ENCODE data around the gene PLK3. TPM values are rescaled to one million over a fixed set of nuclear protein-coding genes. Genes with fewer than 3 reads are reported as not detected.
A peak's percentile ranks its signal among the peaks of the same experiment; 100 is the strongest.

The PLK3 gene
- polyA plus RNA-seq, 1 donor (not counting 4 experiments of a cell fraction or from before 2014, with no cell fraction given) = 34.0 TPM

DNA sequence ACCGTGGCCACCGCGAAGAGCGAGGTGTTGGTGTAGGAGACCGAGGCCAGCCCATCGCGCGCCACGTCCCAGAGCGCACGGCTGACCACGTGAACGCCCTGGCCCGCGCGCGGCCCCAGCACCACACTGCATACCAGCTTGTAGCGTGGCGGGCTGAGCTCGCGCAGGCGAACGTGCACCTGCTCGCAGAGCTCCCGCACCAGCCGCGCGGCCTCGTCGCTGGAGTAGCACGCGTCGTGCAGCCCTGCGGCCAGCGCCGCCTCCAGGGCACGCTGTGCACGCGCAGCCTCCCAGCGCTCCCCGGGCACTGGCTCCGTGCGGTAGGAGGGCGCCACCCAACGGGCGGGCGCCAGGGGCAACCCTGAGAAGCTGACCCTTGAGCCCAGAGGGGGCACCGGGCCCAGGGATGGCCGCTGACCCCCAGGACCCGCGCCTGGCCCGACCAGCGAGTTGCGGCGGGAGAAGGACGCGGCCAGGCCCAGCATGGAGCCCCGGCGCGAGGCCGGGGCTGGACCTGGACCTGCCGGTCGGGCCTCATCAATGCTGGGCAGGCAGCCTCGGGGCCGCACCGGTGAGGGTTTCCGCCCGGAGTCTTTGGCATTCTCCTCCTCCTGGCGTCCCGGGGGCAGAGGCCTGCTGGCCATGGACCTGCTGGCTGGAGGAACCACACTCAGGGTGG lies 6.0 kb downstream of the PLK3 start:
- TF ChIP-seq, protein P1, sequence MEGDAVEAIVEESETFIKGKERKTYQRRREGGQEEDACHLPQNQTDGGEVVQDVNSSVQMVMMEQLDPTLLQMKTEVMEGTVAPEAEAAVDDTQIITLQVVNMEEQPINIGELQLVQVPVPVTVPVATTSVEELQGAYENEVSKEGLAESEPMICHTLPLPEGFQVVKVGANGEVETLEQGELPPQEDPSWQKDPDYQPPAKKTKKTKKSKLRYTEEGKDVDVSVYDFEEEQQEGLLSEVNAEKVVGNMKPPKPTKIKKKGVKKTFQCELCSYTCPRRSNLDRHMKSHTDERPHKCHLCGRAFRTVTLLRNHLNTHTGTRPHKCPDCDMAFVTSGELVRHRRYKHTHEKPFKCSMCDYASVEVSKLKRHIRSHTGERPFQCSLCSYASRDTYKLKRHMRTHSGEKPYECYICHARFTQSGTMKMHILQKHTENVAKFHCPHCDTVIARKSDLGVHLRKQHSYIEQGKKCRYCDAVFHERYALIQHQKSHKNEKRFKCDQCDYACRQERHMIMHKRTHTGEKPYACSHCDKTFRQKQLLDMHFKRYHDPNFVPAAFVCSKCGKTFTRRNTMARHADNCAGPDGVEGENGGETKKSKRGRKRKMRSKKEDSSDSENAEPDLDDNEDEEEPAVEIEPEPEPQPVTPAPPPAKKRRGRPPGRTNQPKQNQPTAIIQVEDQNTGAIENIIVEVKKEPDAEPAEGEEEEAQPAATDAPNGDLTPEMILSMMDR (optimal IDR thresholded peaks at IDR 0.05 in 1 of 3, IDR thresholded peaks at IDR 0.05 in 1 of 3, conservative IDR thresholded peaks at IDR 0.05 in 1 of 3; ENCODE audit: extremely low read depth in 1 of 3, insufficient read depth in 2 of 3, low read length in 3 of 3) = no peak
- no peak for TF ChIP-seq EZH2 (IDR thresholded peaks at IDR 0.05; ENCODE audit: low read length)
- H3K4me2 ChIP-seq (ENCODE audit: control insufficient read depth, extremely low read depth, insufficient read depth, low read depth, low read length) = peak overlapping the region; percentile 81
- no peak overlapping the region for H3K4me3 ChIP-seq (ENCODE audit: control insufficient read depth in 2 of 3, extremely low read depth in 1 of 3, insufficient read depth in 2 of 3, low read depth in 1 of 3, low read length in 3 of 3)
- H3K79me2 ChIP-seq (ENCODE audit: control insufficient read depth, insufficient read depth, low read length) = peaks cover 33% of the 10 kb centered on the region
- H3K9me1 ChIP-seq (ENCODE audit: control insufficient read depth, extremely low read depth, insufficient read depth, low read length) = no peaks in the 10 kb centered on the region
- peaks cover 68% of the 10 kb centered on the region for H3K4me1 ChIP-seq (ENCODE audit: control insufficient read depth, extremely low read depth, insufficient read depth, low read length)
- DNase-seq (ENCODE audit: low read depth, low spot score) (no peak), FAIRE-seq (no peak)
- no peaks in the 10 kb centered on the region for H3K27me3 ChIP-seq (ENCODE audit: control insufficient read depth, extremely low read depth, insufficient read depth, low read length)
- peak overlapping the region; percentile 78 for H3K9ac ChIP-seq (ENCODE audit: control insufficient read depth, extremely low read depth, insufficient read depth, low read length)
- no peak overlapping the region for H2AFZ ChIP-seq (ENCODE audit: control insufficient read depth, low read length)
- no peaks in the 10 kb centered on the region for H3K9me3 ChIP-seq (ENCODE audit: control insufficient read depth, low read depth, low read length)
- peaks cover 33 to 63% of the 10 kb centered on the region in 2 experiments for H3K36me3 ChIP-seq (ENCODE audit: control insufficient read depth in 2 of 2, extremely low read depth in 1 of 2, insufficient read depth in 2 of 2, low read length in 2 of 2)
- dilution Hi-C loops (cut with MboI; ENCODE audit: extremely low pct_ligation_motif_present, low sequenced_read_pairs) = no loop called here
- peak overlapping the region; percentile 95 for H3K27ac ChIP-seq (ENCODE audit: control insufficient read depth, insufficient read depth, low read length)
- peaks cover 6% of the 10 kb centered on the region for H4K20me1 ChIP-seq (ENCODE audit: control insufficient read depth, extremely low read depth, insufficient read depth, low read length)

DNA sequence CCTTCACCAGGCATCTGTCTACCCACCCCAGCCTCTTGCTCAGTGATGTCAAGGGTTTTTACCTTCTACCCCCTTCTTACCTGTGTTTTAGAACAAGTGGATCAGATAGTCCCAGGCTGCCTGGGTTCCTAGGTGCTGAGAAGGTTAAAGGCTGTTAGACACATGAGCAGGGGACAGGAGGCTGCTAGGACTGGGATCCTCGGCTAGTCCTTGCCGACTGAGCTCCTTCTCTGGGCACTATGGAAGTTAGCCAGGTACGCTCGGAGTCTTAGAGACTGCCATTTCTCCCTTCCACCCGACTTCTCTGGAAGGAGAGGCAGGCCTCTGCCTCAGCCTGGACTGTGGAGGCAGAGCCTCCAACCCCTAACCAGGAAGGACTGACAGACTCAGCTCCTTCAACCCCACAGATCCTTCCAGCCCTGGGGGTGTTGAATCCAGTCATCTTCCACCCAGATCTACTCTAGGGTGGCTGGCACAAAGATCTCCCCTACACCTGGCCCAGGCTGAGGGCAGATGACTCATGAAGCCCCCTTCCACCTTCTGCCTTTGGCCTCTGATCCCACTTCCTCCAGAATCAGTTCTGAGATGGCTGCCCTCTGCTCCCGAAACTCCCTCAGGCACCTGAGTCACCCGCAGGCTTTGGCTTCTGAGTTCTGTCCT lies 6.7 kb downstream of the PLK3 start, which contains the start of gene DYNLT4:
Gene DYNLT4, minus strand, starts transcription at position 648 of the 660 bp plus-strand sequence. CDS start 683 bp downstream, outside the sequence.
- Histone ChIP-seq H3K9me1 (ENCODE audit: control insufficient read depth, extremely low read depth, insufficient read depth, low read length) (no peaks in the 10 kb centered on the region), H3K79me2 (ENCODE audit: control insufficient read depth, insufficient read depth, low read length) (peaks cover 27% of the 10 kb centered on the region), H3K9ac (ENCODE audit: control insufficient read depth, extremely low read depth, insufficient read depth, low read length) (peak within 1 kb of the TSS; percentile 78), H3K4me2 (ENCODE audit: control insufficient read depth, extremely low read depth, insufficient read depth, low read depth, low read length) (peak within 1 kb of the TSS; percentile 81), H3K9me3 (ENCODE audit: control insufficient read depth, low read depth, low read length) (no peaks in the 10 kb centered on the region), H3K27ac (ENCODE audit: control insufficient read depth, insufficient read depth, low read length) (peak within 1 kb of the TSS; percentile 95), H3K36me3 (ENCODE audit: control insufficient read depth in 2 of 2, extremely low read depth in 1 of 2, insufficient read depth in 2 of 2, low read length in 2 of 2) (peaks cover 31 to 62% of the 10 kb centered on the region in 2 experiments), H3K27me3 (ENCODE audit: control insufficient read depth, extremely low read depth, insufficient read depth, low read length) (no peaks in the 10 kb centered on the region), H2AFZ (ENCODE audit: control insufficient read depth, low read length) (no peak within 1 kb of the TSS), H4K20me1 (ENCODE audit: control insufficient read depth, extremely low read depth, insufficient read depth, low read length) (peaks cover 4% of the 10 kb centered on the region), H3K4me1 (ENCODE audit: control insufficient read depth, extremely low read depth, insufficient read depth, low read length) (peaks cover 67% of the 10 kb centered on the region), H3K4me3 (ENCODE audit: control insufficient read depth in 2 of 3, extremely low read depth in 1 of 3, insufficient read depth in 2 of 3, low read depth in 1 of 3, low read length in 3 of 3) (peak within 1 kb of the TSS in 2 of 3 experiments; percentile 36 to 43)
- no peak for FAIRE-seq
- no peak for DNase-seq (ENCODE audit: low read depth, low spot score)
- dilution Hi-C loops (cut with MboI; ENCODE audit: extremely low pct_ligation_motif_present, low sequenced_read_pairs) = no loop called here
- TF ChIP-seq EZH2 (IDR thresholded peaks at IDR 0.05; ENCODE audit: low read length) = no peak
- TF ChIP-seq, protein P1 (optimal IDR thresholded peaks at IDR 0.05 in 1 of 3, IDR thresholded peaks at IDR 0.05 in 1 of 3, conservative IDR thresholded peaks at IDR 0.05 in 1 of 3; ENCODE audit: extremely low read depth in 1 of 3, insufficient read depth in 2 of 3, low read length in 3 of 3) = no peak
